Globus pallidus (tissue), 1 donor: ENCODE data around the gene SLC9A9.

Source experiments
- DNase-seq: peaks from one replicate; pipeline ENCODE4 v3.0.0-alpha.2; 2015; ENCODE audit warnings: low spot score

The SLC9A9 gene

GRCh38 chr3:143413372-143413771 lies 434.9 kb downstream of the SLC9A9 start:
- no peak for DNase-seq

- DNase-seq: no peak
These were observed 436.2 kb downstream of the SLC9A9 start for GRCh38 chr3:143412084-143412483.

- DNase-seq: no peak
These were observed 438.0 kb downstream of the SLC9A9 start for GRCh38 chr3:143410259-143410658.

- DNase-seq: no peak
These were observed 439.5 kb downstream of the SLC9A9 start for GRCh38 chr3:143408771-143409170.

GRCh38 chr3:143402602-143403001 lies 445.7 kb downstream of the SLC9A9 start:
- no peak for DNase-seq

- no peak for DNase-seq
These were observed 451.5 kb downstream of the SLC9A9 start for GRCh38 chr3:143396790-143397189.

- no peak for DNase-seq
These were observed 458.9 kb downstream of the SLC9A9 start for GRCh38 chr3:143389388-143389787.

- DNase-seq: no peak
These were observed 460.8 kb downstream of the SLC9A9 start for GRCh38 chr3:143387425-143387824.

- no peak for DNase-seq
These were observed 464.2 kb downstream of the SLC9A9 start for GRCh38 chr3:143384076-143384475.

- DNase-seq: no peak
These were observed 464.8 kb downstream of the SLC9A9 start for GRCh38 chr3:143383421-143383820.

GRCh38 chr3:143382816-143383215 lies 465.5 kb downstream of the SLC9A9 start:
- DNase-seq: no peak

GRCh38 chr3:143380449-143380848 lies 467.8 kb downstream of the SLC9A9 start:
- no peak for DNase-seq

- no peak for DNase-seq
These were observed 472.6 kb downstream of the SLC9A9 start for GRCh38 chr3:143375698-143376097.

GRCh38 chr3:143367171-143367570 lies 481.1 kb downstream of the SLC9A9 start:
- DNase-seq: no peak

GRCh38 chr3:143366672-143367071 lies 481.6 kb downstream of the SLC9A9 start:
- no peak for DNase-seq

- no peak for DNase-seq
These were observed 484.3 kb downstream of the SLC9A9 start for GRCh38 chr3:143363949-143364348.

GRCh38 chr3:143363276-143363675 lies 485.0 kb downstream of the SLC9A9 start:
- no peak for DNase-seq

- no peak for DNase-seq
These were observed 485.9 kb downstream of the SLC9A9 start for GRCh38 chr3:143362115-143362991.

- DNase-seq: no peak
These were observed 486.7 kb downstream of the SLC9A9 start for GRCh38 chr3:143361589-143361988.

- DNase-seq: no peak
These were observed 488.0 kb downstream of the SLC9A9 start for GRCh38 chr3:143360244-143360643.

- no peak for DNase-seq
These were observed 489.3 kb downstream of the SLC9A9 start for GRCh38 chr3:143358793-143359491.

GRCh38 chr3:143358155-143358792 lies 490.0 kb downstream of the SLC9A9 start:
- DNase-seq: no peak

GRCh38 chr3:143357700-143358099 lies 490.6 kb downstream of the SLC9A9 start:
- no peak for DNase-seq
